GM23338 (cell line): ENCODE measurements around the gene VAPA. TPM values are rescaled to one million over a fixed set of nuclear protein-coding genes. Genes with fewer than 3 reads are reported as not detected.
A peak's percentile ranks its signal among the peaks of the same experiment; 100 is the strongest.

Experiments
- ATAC-seq: fragments of 200-7000 bp; cut with Tn5 transposase; 3 replicates; pipeline ENCODE4 v1.9.1; 2020
- DNase-seq: peaks from one replicate; pipeline ENCODE4 v3.0.0-alpha.2; 2015; ENCODE audit warnings: low spot score
- H2AFZ ChIP-seq: fragments of 200-600 bp; sonication (generic); 2 replicates; pipeline ENCODE4 v1.8.0; 2016; ENCODE audit warnings: antibody characterized with exemption, mild to moderate bottlenecking, moderate library complexity
- H3F3A ChIP-seq: fragments of 200-600 bp; sonication (generic); replicated peaks from 2 replicates; pipeline ENCODE4 v1.8.0; 2017; ENCODE audit warnings: antibody characterized with exemption, mixed run types, low read depth
- H3K27ac ChIP-seq: fragments of 200-600 bp; sonication (generic); 2 replicates; pipeline ENCODE4 v1.6.1; 2016; ENCODE audit warnings: low read depth
- H3K27me3 ChIP-seq: fragments of 200-600 bp; sonication (generic); 2 replicates; pipeline ENCODE4 v1.8.0; 2016; ENCODE audit warnings: mild to moderate bottlenecking, mixed run types, moderate library complexity; ENCODE audit not compliant: insufficient read depth
- H3K36me3 ChIP-seq: fragments of 200-600 bp; sonication (generic); 2 replicates; pipeline ENCODE4 v1.8.0; 2016; ENCODE audit warnings: mild to moderate bottlenecking; ENCODE audit not compliant: insufficient read depth
- H3K4me1 ChIP-seq: fragments of 200-600 bp; sonication (generic); 2 replicates; pipeline ENCODE4 v1.8.0; 2016; ENCODE audit warnings: mild to moderate bottlenecking, moderate library complexity; ENCODE audit not compliant: insufficient read depth
- H3K4me2 ChIP-seq: fragments of 200-600 bp; sonication (generic); 2 replicates; pipeline ENCODE4 v1.7.1; 2017; ENCODE audit warnings: mixed run types
- H3K4me3 ChIP-seq: fragments of 200-600 bp; sonication (generic); 2 replicates; pipeline ENCODE4 v1.6.1; 2016; ENCODE audit warnings: mixed run types
- H3K79me2 ChIP-seq: fragments of 200-600 bp; sonication (generic); replicated peaks from 2 replicates; pipeline ENCODE4 v1.8.0; 2017; ENCODE audit warnings: mild to moderate bottlenecking; ENCODE audit not compliant: insufficient read depth
- H3K9me2 ChIP-seq: fragments of 200-600 bp; sonication (generic); 2 replicates; pipeline ENCODE4 v1.8.0; 2017; ENCODE audit not compliant: insufficient read depth
- H4K20me1 ChIP-seq: fragments of 200-600 bp; sonication (generic); replicated peaks from 2 replicates; pipeline ENCODE4 v1.8.0; 2017; ENCODE audit warnings: mild to moderate bottlenecking; ENCODE audit not compliant: insufficient read depth
- H3K27ac Mint-ChIP-seq: 2 replicates; pipeline ENCODE4 v1.8.0; 2020; ENCODE audit warnings: inconsistent platforms, mild to moderate bottlenecking, moderate library complexity, mixed read lengths
- H3K27me3 Mint-ChIP-seq: 3 replicates; pipeline ENCODE4 v1.8.0; 2022; ENCODE audit warnings: low read depth, mild to moderate bottlenecking, moderate library complexity, mixed read lengths, inconsistent platforms; ENCODE audit not compliant: insufficient read depth, poor library complexity
- H3K36me3 Mint-ChIP-seq: 3 replicates; pipeline ENCODE4 v1.8.0; 2021; ENCODE audit warnings: low read depth, mild to moderate bottlenecking, inconsistent platforms, moderate library complexity, mixed read lengths
- H3K4me1 Mint-ChIP-seq: 3 replicates; pipeline ENCODE4 v1.8.0; 2020; ENCODE audit warnings: mild to moderate bottlenecking, inconsistent platforms, mixed read lengths
- H3K4me3 Mint-ChIP-seq: 3 replicates; pipeline ENCODE4 v1.8.0; 2021; ENCODE audit warnings: moderate library complexity, mild to moderate bottlenecking, inconsistent platforms, mixed read lengths
- H3K9me3 Mint-ChIP-seq: 3 replicates; pipeline ENCODE4 v1.8.0; 2020; ENCODE audit warnings: moderate library complexity, mild to moderate bottlenecking, inconsistent platforms, mixed read lengths
- CREB1 ChIP-seq: fragments of 250-450 bp; sonication (Bioruptor Pico); IDR thresholded peaks from 2 replicates; pipeline ENCODE4 v1.5.0; 2020; ENCODE audit warnings: low read depth, mild to moderate bottlenecking, moderate library complexity
- CTCF ChIP-seq, 2 experiments: fragments of 200-600 bp in 1 of 2; sonication (generic) in 1 of 2; conservative IDR thresholded peaks; 2 replicates each; pipeline versions ENCODE4 v1.5.1 to v1.6.1; 2016 to 2017; ENCODE audit warnings: antibody characterized with exemption in 2 of 2, low read depth in 2 of 2, mild to moderate bottlenecking in 2 of 2, moderate library complexity in 1 of 2
- ETS1 ChIP-seq: IDR thresholded peaks from 2 replicates; pipeline ENCODE4 v1.6.1; 2016; ENCODE audit warnings: antibody characterized with exemption
- EZH2 ChIP-seq: fragments of 200-600 bp; sonication (generic); IDR thresholded peaks from one replicate; pipeline ENCODE4 v1.8.0; 2017; ENCODE audit warnings: antibody characterized with exemption, mild to moderate bottlenecking, low read depth; ENCODE audit not compliant: unreplicated experiment
- JUNB ChIP-seq: IDR thresholded peaks from one replicate; pipeline ENCODE4 v1.6.1; 2016; ENCODE audit warnings: antibody characterized with exemption; ENCODE audit not compliant: unreplicated experiment
- NANOG ChIP-seq: IDR thresholded peaks from 2 replicates; pipeline ENCODE4 v1.6.1; 2016; ENCODE audit warnings: antibody characterized with exemption, borderline replicate concordance
- POLR2AphosphoS5 ChIP-seq: IDR thresholded peaks from 2 replicates; pipeline ENCODE4 v1.6.1; 2016; ENCODE audit warnings: antibody characterized with exemption, low read depth
- STAT1 ChIP-seq: IDR thresholded peaks from one replicate; pipeline ENCODE4 v1.6.1; 2016; ENCODE audit warnings: antibody characterized with exemption; ENCODE audit not compliant: unreplicated experiment
- ZNF114 ChIP-seq: fragments of 250-450 bp; sonication (Bioruptor Pico); IDR thresholded peaks from 2 replicates; pipeline ENCODE4 v1.5.0; 2020; ENCODE audit warnings: mild to moderate bottlenecking, moderate library complexity
- ZNF331 ChIP-seq: fragments of 250-450 bp; sonication (Bioruptor Pico); IDR thresholded peaks from 2 replicates; pipeline ENCODE4 v1.5.0; 2020; ENCODE audit warnings: low read depth, mild to moderate bottlenecking, moderate library complexity
- polyA plus RNA-seq: library from polyadenylated mRNA; unstranded; fragments of >200 nt; fragmentation: Nextera tagmentation; extraction: Ambion mirVana; gene quantifications from 2 replicates; pipeline ENCODE4 v1.2.1, GENCODE V29; 2016
- total RNA-seq: library from RNA; depleted of rRNA; stranded (reverse); fragments of >200 nt; shearing (Covaris generic); gene quantifications from 2 replicates; pipeline ENCODE4 v1.2.3, GENCODE V29; 2014

VAPA gene
- total and polyA plus RNA-seq, 2 experiments from 2014 or later, result 162 to 178 TPM

GRCh38 chr18:9927392-9928063, 13.7 kb downstream of the VAPA start:
- Mint-ChIP-seq H3K4me3 (no peak overlapping the region; the same call in 2 of the 3 replicates), H3K27me3 (no peaks in the 10 kb centered on the region), H3K36me3 (peaks cover 9% of the 10 kb centered on the region; the same call in 2 of the 3 replicates), H3K9me3 (no peaks in the 10 kb centered on the region), H3K27ac (no peak overlapping the region), H3K4me1 (peaks cover 46% of the 10 kb centered on the region)
- DNase-seq (no peak), ATAC-seq (no peak)
- TF ChIP-seq CTCF (conservative IDR thresholded peaks at IDR 0.05; ENCODE audit: low read depth in 2 of 2), result no peak
- H3K4me1 ChIP-seq, result peaks cover 47% of the 10 kb centered on the region
- no peak overlapping the region for H2AFZ ChIP-seq
- peak overlapping the region; percentile 19; the same call in 1 of the 2 replicates for H3K4me2 ChIP-seq
- no peaks in the 10 kb centered on the region for H3K27me3 ChIP-seq
- H3K9me2 ChIP-seq, result no peaks in the 10 kb centered on the region
- no peaks in the 10 kb centered on the region for H3K36me3 ChIP-seq
- H3K4me3 ChIP-seq, result no peak overlapping the region
- no peaks in the 10 kb centered on the region for H3F3A ChIP-seq
- peaks cover 12% of the 10 kb centered on the region for H4K20me1 ChIP-seq
- no peak overlapping the region for H3K27ac ChIP-seq
- peaks cover 100% of the 10 kb centered on the region for H3K79me2 ChIP-seq

- Mint-ChIP-seq H3K9me3 (no peaks in the 10 kb centered on the region), H3K27ac (no peak overlapping the region)
- peaks cover 11% of the 10 kb centered on the region; the same call in 1 of the 2 replicates for H4K20me1 ChIP-seq
- no peak for TF ChIP-seq ZNF114 (CRISPR knock-in tag)
- no peak for TF ChIP-seq CTCF (conservative IDR thresholded peaks at IDR 0.05; ENCODE audit: low read depth in 2 of 2)
- no peak for TF ChIP-seq JUNB
- no peak for TF ChIP-seq ETS1
- no peak for TF ChIP-seq ZNF331 (CRISPR knock-in tag)
- no peak for TF ChIP-seq STAT1
- TF ChIP-seq EZH2, result no peak
- no peak for TF ChIP-seq CREB1
- TF ChIP-seq NANOG, result no peak
- no peak for TF ChIP-seq POLR2AphosphoS5
Observed at GRCh38 chr18:9928646-9929259, 14.9 kb downstream of the VAPA start.

More at GRCh38 chr18:9928646-9929259, 14.9 kb downstream of the VAPA start:
- H3K27ac ChIP-seq, result no peak overlapping the region
- no peaks in the 10 kb centered on the region for H3K9me2 ChIP-seq
- 0 out of 3 replicates have a peak overlapping the region, but pooled peaks have one; percentile 28 for H3K4me3 Mint-ChIP-seq
- peaks cover 47% of the 10 kb centered on the region for H3K4me1 ChIP-seq
- no peaks in the 10 kb centered on the region for H3K36me3 ChIP-seq
- peaks cover 48% of the 10 kb centered on the region for H3K4me1 Mint-ChIP-seq
- no peaks in the 10 kb centered on the region for H3F3A ChIP-seq
- H3K4me3 ChIP-seq, result 0 out of 2 replicates have a peak overlapping the region, but pooled peaks have one; percentile 1
- DNase-seq (no peak), ATAC-seq (no peak)
- no peak overlapping the region for H2AFZ ChIP-seq
- H3K27me3 ChIP-seq, result no peaks in the 10 kb centered on the region
- peaks cover 100% of the 10 kb centered on the region for H3K79me2 ChIP-seq
- H3K4me2 ChIP-seq, result peak overlapping the region; percentile 24
- H3K36me3 Mint-ChIP-seq, result peaks cover 18% of the 10 kb centered on the region; the same call in 2 of the 3 replicates
- H3K27me3 Mint-ChIP-seq, result no peaks in the 10 kb centered on the region
